Transverse colon (tissue), 4 donors: ENCODE results near the gene WNK2. TPM values are rescaled to one million over a fixed set of nuclear protein-coding genes. Genes with fewer than 3 reads are reported as not detected.

Experiments used
- DNase-seq: peaks from one replicate; pipeline ENCODE4 v3.0.0-alpha.2; 2019
- H3K27ac ChIP-seq, 4 donors: fragments of 200-600 bp; sonication (generic); 2 replicates each; pipeline ENCODE4 v1.5.1; 2016 to 2018; ENCODE audit warnings: inconsistent platforms in 4 of 4
- H3K27me3 ChIP-seq: fragments of 200-600 bp; sonication (generic); 2 replicates; pipeline ENCODE4 v1.5.1; 2017; ENCODE audit warnings: inconsistent platforms
- H3K36me3 ChIP-seq, 4 donors: fragments of 200-600 bp; sonication (generic); 2 replicates each; pipeline ENCODE4 v1.5.1; 2017 to 2019; ENCODE audit warnings: inconsistent platforms in 4 of 4
- H3K4me1 ChIP-seq, 4 donors: fragments of 200-600 bp; sonication (generic); 2 replicates each; pipeline ENCODE4 v1.5.1; 2017 to 2020; ENCODE audit warnings: inconsistent platforms in 4 of 4
- H3K4me3 ChIP-seq, 4 donors: fragments of 200-600 bp; sonication (generic); 1 replicate in 1 of 4; 2 replicates in 3 of 4; pipeline versions ENCODE4 v1.5.1 to v1.6.1; 2017 to 2019; ENCODE audit warnings: inconsistent platforms in 4 of 4
- H3K9me3 ChIP-seq, 2 donors: fragments of 200-600 bp; sonication (generic); 2 replicates each; pipeline ENCODE4 v1.5.1; 2017 to 2019; ENCODE audit warnings: inconsistent platforms in 2 of 2
- EP300 ChIP-seq: sonication (generic); formaldehyde crosslinking; IDR thresholded peaks from one replicate; pipeline ENCODE4 v1.6.1; 2017; ENCODE audit warnings: antibody characterized with exemption, low read depth
- POLR2A ChIP-seq: fragments of 450-650 bp; IDR thresholded peaks from one replicate; pipeline ENCODE4 v1.6.1; 2016; ENCODE audit warnings: antibody characterized with exemption, mild to moderate bottlenecking, moderate library complexity
- POLR2AphosphoS5 ChIP-seq, 3 donors: sonication (generic); formaldehyde crosslinking; IDR thresholded peaks; one replicate each; pipeline ENCODE4 v1.6.1; 2016; ENCODE audit warnings: antibody characterized with exemption in 3 of 3
- WGBS, 2 donors: methylation state at CpG; one replicate each; pipeline ENCODE4 v1.1.5; 2018; ENCODE audit warnings: low coverage in 1 of 2; 5-methylcytosine and 5-hydroxymethylcytosine counted together
- in situ Hi-C, 4 donors: fragments of 200-750 bp; cut with MboI; loops; one replicate each; pipeline versions ENCODE4 v1.15.0 to v1.15.1; 2017; ENCODE audit warnings: low sequenced_read_pairs in 3 of 4, low pct_ligation_motif_present in 1 of 4, low pct_unique_long_range_greater_than_20kb in 1 of 4
- intact Hi-C: fragments of 100-400 bp; cut with DNase I; formaldehyde crosslinking; loops from one replicate; pipeline ENCODE4 v1.15.1; 2023; ENCODE audit warnings: low total_unique reads
- total RNA-seq, 4 donors: library from RNA; depleted of rRNA; stranded (reverse); fragments of >200 nt; gene quantifications; one replicate each; pipeline ENCODE4 v1.1.0, GENCODE V29; 2016
- TF ChIP-seq, protein P1 (sequence below), 5 experiments: fragments of 200-600 bp in 3 of 5; fragments of 450-650 bp in 2 of 5; sonication (generic) in 3 of 5; IDR thresholded peaks; 1 replicate in 2 of 5; 2 replicates in 3 of 5; pipeline ENCODE4 v1.5.1; 2016 to 2017; ENCODE audit warnings: antibody characterized with exemption in 5 of 5, inconsistent platforms in 3 of 5, mild to moderate bottlenecking in 2 of 5, moderate library complexity in 1 of 5

WNK2 gene
- total RNA-seq, 4 donors from 2014 or later: 133 to 618 (median 157) TPM

DNA sequence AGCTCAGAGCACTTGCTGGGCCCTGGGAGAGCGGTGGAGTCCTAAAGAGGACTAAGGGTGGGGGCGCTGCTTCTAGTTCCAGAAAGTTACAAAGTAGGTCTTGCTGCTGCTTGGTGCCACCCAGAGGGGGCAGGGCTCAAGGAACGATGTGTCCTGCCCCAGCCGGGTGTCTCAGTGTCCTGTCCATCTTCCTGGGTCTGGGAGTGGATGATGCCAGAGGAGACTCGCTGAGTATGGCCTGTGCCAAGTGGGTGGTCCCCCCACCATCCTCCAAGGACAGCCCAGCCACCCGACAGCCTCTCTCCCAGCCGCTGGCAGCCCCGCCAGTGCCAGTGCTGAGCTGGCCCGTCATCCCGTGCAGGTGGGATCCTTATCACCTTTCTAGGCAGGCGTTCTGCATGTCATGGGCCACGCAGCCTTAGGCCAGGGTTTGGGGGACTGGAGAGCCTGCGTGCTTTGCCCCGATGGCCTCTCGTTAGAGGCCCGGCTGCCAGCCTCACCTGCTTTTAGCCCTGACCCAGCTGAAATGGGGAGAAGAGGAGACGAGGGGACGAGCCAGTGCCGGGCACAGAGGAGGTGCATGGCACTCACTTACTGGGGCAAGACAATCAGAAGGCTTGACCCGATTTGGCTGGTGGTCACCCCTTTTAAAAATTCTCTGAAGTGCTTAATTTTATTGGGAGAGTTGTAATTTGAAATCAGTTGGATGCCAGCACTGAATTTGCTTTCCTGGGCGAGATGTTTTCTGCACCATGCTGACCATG, 5.6 kb downstream of the WNK2 start:
- Histone ChIP-seq H3K27me3 (peaks cover 3% of the 10 kb centered on the region), H3K27ac (peak overlapping the region; percentile 85 to 90 (median 87)), H3K4me1 (peaks cover 25 to 68% (median 54%) of the 10 kb centered on the region in 4 donors), H3K4me3 (no peak overlapping the region), H3K36me3 (no peaks in the 10 kb centered on the region), H3K9me3 (no peaks in the 10 kb centered on the region)
- 73 to 80% methylated on average over 2 to 19 of the region's 21 CpGs for WGBS, 2 donors
- intact Hi-C loops (no loop called here), in situ Hi-C loops (no loop called here)
- no peak for DNase-seq
- TF ChIP-seq POLR2A: no peak
- TF ChIP-seq POLR2AphosphoS5 (IDR thresholded peaks at IDR 0.05): no peak
- no peak for TF ChIP-seq EP300
- TF ChIP-seq, protein P1, sequence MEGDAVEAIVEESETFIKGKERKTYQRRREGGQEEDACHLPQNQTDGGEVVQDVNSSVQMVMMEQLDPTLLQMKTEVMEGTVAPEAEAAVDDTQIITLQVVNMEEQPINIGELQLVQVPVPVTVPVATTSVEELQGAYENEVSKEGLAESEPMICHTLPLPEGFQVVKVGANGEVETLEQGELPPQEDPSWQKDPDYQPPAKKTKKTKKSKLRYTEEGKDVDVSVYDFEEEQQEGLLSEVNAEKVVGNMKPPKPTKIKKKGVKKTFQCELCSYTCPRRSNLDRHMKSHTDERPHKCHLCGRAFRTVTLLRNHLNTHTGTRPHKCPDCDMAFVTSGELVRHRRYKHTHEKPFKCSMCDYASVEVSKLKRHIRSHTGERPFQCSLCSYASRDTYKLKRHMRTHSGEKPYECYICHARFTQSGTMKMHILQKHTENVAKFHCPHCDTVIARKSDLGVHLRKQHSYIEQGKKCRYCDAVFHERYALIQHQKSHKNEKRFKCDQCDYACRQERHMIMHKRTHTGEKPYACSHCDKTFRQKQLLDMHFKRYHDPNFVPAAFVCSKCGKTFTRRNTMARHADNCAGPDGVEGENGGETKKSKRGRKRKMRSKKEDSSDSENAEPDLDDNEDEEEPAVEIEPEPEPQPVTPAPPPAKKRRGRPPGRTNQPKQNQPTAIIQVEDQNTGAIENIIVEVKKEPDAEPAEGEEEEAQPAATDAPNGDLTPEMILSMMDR (IDR thresholded peaks at IDR 0.05): no peak

DNA sequence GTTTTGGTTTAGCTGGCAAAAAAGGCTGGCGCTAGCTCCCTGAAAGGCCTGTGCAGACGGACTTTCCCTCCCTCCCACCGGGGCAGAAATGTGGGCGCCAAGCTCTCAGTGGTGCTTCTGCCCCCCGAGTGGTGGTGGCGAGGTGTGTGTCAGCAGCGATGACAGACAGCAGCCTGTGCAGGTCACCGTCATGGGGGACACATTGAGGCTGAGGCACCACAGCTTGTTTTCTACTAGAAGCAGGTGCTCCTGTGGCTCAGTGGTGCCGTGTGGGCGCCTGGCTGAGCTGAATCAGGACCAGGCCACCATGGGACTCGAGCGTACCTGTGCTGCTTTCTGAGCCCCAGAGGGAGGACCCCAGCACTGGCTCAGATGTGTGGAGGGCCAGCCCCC, 6.2 kb downstream of the WNK2 start:
- Histone ChIP-seq H3K4me1 (peaks cover 27 to 72% (median 59%) of the 10 kb centered on the region in 4 donors), H3K4me3 (no peak overlapping the region), H3K27ac (peak overlapping the region in 2 of 4 donors; percentile 88 to 90), H3K36me3 (no peaks in the 10 kb centered on the region), H3K27me3 (no peaks in the 10 kb centered on the region), H3K9me3 (no peaks in the 10 kb centered on the region)
- WGBS, 2 donors: 70 to 75% methylated on average over 2 to 12 of the region's 12 CpGs
- intact Hi-C loops: no loop called here
- no peak for DNase-seq
- in situ Hi-C loops: no loop called here
- no peak for TF ChIP-seq POLR2AphosphoS5 (IDR thresholded peaks at IDR 0.05)
- TF ChIP-seq EP300: no peak
- no peak for TF ChIP-seq POLR2A
- TF ChIP-seq, protein P1 (IDR thresholded peaks at IDR 0.05): no peak

DNA sequence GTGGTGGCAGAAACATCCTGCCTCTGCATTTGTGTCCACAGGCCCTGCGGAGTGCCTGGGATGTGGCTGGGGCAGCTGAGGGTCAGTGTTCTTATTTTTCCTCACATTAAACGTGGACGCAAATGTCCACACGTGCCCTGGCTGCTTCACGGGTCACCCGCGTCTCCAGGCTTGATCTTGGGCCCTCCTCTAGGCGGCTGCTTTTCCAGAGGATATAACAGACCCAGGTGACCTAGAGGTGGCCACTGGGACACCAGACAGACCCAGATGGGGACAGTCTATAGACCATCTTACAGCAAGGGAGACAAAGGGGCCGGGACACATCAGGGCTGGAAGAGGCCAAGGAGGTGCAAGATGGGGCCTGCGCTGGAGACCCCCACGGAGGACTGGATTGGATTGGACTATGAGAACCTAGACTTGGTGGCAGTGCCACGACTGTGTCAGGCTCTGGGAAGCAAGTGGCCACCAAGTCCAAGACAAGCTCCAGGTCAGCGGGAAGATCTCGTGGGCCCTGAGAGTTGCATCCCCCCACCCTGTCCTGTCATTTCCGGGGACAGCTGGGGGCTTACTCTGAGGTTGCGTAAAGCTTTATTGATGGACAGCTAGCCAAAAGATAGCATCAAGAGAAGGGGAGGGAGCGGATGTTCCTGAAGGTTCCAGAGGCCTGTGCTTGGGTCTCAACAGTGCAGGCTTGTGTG, 6.9 kb downstream of the WNK2 start:
- no peak for DNase-seq
- 90% methylated on average over 17 of the region's 17 CpGs; no CpG with 5 or more reads in 1 of the 2 donors for WGBS, 2 donors
- Histone ChIP-seq H3K4me3 (no peak overlapping the region), H3K9me3 (no peaks in the 10 kb centered on the region), H3K36me3 (no peaks in the 10 kb centered on the region), H3K4me1 (peaks cover 25 to 73% (median 61%) of the 10 kb centered on the region in 4 donors), H3K27me3 (no peaks in the 10 kb centered on the region), H3K27ac (peak overlapping the region in 1 of 4 donors; percentile 90)
- TF ChIP-seq EP300 (no peak), POLR2AphosphoS5 (IDR thresholded peaks at IDR 0.05) (no peak), POLR2A (no peak)
- TF ChIP-seq, protein P1 (IDR thresholded peaks at IDR 0.05): no peak
- in situ Hi-C loops: no loop called here
- intact Hi-C loops: no loop called here

DNA sequence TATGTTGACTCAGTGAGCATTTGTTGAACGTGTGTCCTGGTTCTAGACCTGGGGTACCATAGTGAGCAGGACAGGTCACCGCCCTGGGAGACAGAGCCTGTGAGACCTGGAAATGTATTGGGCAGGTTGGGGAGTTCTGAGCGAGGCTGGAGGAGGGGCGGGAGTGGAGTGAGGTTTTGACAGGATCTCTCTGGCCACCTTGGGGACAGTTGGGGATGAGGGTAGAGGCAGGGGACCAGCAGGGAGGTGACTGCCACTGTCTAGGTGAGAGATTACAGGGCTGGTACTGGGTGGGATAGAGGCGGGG, 7.4 kb downstream of the WNK2 start:
- no peak for TF ChIP-seq POLR2A
- TF ChIP-seq EP300: no peak
- no peak for TF ChIP-seq POLR2AphosphoS5 (IDR thresholded peaks at IDR 0.05)
- TF ChIP-seq, protein P1 (IDR thresholded peaks at IDR 0.05): no peak
- H3K27me3 ChIP-seq: no peaks in the 10 kb centered on the region
- in situ Hi-C loops (no loop called here), intact Hi-C loops (no loop called here)
- no peak overlapping the region for H3K4me3 ChIP-seq
- H3K9me3 ChIP-seq: no peaks in the 10 kb centered on the region
- DNase-seq: no peak
- WGBS, 2 donors: 80 to 85% methylated on average over 5 of the region's 5 CpGs
- no peaks in the 10 kb centered on the region for H3K36me3 ChIP-seq
- no peak overlapping the region for H3K27ac ChIP-seq
- peaks cover 23 to 73% (median 61%) of the 10 kb centered on the region in 4 donors for H3K4me1 ChIP-seq
